Fibroblast of skin of scalp (primary cell): ENCODE results near the gene PHLDA1. TPM values are rescaled to one million over a fixed set of nuclear protein-coding genes. Genes with fewer than 3 reads are reported as not detected.

Experiments
- DNase-seq: peaks from one replicate; pipeline ENCODE4 v3.0.0-alpha.2; 2013
- polyA plus RNA-seq, 2 experiments: library from polyadenylated mRNA; unstranded; fragments of 120-200 nt; gene quantifications; one replicate each; pipeline ENCODE4 v1.2.1, GENCODE V29; 2013; ENCODE audit not compliant: insufficient read length in 2 of 2

Gene PHLDA1
- polyA plus RNA-seq (2013, experiment 1 of 2; ENCODE audit: insufficient read length), result 18.1 TPM
- 19.6 TPM for polyA plus RNA-seq (2013, experiment 2 of 2; ENCODE audit: insufficient read length)

DNA sequence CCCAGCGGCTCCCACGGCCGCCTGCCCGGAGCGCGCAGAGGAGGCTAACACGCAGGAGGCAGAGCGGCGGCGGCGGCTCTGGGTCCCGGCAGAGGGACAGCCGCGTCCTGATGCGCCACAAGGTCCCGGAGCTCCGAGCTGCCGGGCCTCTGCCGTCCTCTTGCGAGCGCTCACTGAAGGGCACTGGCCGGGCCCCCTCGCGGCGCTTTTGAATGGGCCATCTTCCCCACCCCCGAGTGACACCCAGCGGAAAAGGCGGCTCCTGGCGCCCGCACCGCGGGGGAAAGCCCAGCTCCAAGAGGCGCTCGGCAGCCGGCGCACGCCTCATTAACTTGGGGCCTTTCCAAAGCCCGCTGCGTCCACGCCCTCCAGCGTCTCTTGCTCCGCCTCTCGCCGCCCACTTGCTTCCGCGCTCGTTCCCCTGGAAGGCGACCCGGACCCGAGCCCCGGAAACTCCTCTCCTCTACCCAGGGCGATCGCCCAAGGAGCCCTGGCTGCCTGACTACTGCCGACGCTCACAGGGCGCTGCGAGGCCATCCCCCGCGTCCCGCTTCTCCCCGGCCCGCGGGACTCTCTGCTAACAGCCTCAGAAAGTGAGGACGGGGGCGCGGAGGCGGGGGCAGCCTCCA, at the start of gene PHLDA1:
Gene PHLDA1, minus strand, starts transcription at position 363 of the 629 bp plus-strand sequence.
- DNase-seq, result peak; percentile 98

DNA sequence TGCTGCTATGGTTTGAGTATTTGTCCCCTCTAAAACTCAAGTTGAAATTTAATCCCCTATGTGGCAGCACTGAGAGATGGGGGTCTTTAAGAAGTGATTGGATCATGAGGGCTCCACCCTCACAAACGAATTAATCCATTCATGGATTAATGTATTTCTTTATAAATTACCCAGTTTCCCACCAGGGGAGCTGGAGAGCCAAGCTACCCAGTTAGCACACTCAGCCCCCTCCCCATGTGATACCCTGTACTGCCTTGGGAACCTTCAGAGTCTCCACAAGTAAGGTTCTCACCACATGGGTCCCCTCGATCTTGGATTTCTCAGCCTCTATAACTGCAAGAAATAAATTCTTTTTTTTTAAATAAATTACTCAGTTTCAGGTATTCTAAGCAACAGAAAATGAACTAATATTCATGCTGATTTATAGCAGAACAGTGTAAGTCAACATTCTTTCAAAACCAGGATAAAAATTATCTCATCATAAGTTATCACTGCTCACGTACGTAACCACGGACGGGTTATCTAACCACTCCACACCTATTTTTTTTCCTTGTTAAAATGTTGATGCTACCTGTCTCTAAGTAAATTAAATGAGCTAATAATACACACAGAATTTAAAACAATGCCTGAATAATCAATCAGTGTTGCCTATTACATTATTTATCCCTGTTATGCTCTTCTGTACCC, 49.3 kb upstream of the PHLDA1 start:
- no peak for DNase-seq

- no peak for DNase-seq
Observed at GRCh38 chr12:76080017-76080728, 48.6 kb upstream of the PHLDA1 start.

DNA sequence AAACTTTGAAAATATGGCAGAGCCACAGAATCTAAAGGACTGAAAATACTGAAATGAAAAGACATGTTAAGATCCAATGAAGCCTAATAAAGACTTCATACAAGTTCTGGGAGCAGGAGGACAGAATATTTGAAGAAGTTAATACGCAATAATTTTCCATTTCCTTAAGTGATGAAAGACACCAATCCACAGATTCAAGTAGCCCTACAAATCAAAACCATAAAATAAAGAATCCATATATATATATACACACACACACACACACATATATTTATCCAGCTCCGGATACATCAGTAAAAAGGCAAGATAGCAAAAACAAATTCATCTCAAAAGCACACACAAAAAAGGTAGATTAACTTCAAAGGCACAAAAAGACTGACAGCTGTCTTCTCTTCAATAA, 47.2 kb upstream of the PHLDA1 start:
- DNase-seq, result no peak

DNA sequence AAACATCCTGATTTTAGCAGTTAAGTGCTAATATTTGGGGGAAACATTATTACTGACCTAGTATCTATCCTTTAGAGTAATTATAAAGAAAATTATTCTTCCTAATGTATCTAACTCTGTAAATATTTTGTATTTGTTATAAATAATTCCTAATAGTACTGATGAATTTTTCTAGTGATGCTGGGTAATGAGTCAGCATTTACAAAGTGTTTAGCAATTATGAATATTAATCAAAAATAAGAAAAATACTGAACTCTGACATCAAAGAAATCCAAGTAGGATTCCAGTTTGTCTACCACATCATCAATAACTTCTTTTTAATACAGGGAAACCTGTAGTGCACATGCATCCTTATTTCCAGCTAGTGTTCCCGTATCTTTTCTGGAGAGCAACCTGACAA, 43.9 kb upstream of the PHLDA1 start:
- no peak for DNase-seq

GRCh38 chr12:76074701-76075336, 43.2 kb upstream of the PHLDA1 start:
- no peak for DNase-seq

DNA sequence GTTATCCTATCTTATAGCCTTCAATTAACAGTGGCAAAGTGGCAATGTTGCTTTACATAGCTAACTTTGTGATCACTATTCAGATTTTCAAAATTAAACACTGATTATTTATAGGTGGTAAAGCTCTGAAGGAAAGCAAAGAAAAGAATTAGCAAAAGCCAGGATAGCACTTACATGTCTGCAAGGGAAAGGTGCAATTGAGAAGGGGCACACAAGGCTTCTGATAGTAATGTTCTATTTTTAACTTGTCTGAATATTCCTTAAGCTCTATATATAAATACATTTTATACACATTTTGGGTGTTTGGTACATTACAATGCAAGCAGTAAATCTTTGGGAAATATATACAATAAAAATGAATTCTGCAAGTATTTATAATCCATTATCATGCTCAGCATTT, 42.0 kb upstream of the PHLDA1 start:
- no peak for DNase-seq

- no peak for DNase-seq
Observed at GRCh38 chr12:76072568-76072967, 41.0 kb upstream of the PHLDA1 start.

DNA sequence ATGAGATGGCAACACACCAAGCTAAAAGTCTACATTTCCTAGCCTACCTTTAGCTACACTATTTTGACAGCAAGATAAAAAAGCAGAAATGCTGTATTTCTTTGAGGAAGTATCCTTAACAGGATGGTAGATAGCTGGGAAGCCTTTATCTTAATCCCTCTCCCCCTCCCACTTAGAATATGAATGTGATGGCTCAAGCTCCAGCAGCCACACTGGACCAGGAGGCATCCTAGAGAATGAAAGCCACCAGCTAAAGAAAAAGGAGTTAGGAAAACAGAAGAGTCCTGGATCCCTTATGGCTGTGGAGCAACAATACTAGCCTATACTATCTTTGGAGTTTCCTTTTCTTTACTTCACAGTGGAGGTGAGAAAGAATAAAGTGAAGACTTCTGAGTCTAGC, 37.8 kb upstream of the PHLDA1 start:
- DNase-seq, result no peak

- no peak for DNase-seq
Observed at GRCh38 chr12:76065917-76066316, 34.3 kb upstream of the PHLDA1 start.

GRCh38 chr12:76064904-76065303, 33.3 kb upstream of the PHLDA1 start:
- DNase-seq, result no peak

GRCh38 chr12:76060111-76060510, 28.5 kb upstream of the PHLDA1 start:
- DNase-seq, result no peak

GRCh38 chr12:76057326-76057725, 25.8 kb upstream of the PHLDA1 start:
- no peak for DNase-seq

DNA sequence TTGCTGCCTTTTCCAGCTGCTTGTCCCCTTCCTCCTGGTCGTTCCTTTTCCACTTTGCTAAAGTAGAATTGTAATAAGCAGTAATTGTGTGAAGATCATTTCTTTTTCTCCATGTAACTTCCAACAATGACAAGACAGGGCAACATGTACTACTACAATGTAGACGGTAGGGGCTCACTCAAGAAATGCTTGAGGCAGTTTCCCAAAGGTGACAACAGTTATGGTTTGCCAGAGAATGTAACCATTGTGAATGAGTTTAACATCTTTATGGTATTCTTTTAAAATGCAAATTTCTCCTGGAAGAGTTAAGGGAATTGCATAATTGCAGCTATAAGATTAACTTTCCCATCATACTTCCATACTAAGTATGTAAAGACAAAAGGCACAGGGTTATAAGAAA, 23.8 kb upstream of the PHLDA1 start:
- no peak for DNase-seq

- DNase-seq, result no peak
Observed at GRCh38 chr12:76049575-76050251, 18.1 kb upstream of the PHLDA1 start.

GRCh38 chr12:76047742-76048141, 16.2 kb upstream of the PHLDA1 start:
- DNase-seq, result no peak

DNA sequence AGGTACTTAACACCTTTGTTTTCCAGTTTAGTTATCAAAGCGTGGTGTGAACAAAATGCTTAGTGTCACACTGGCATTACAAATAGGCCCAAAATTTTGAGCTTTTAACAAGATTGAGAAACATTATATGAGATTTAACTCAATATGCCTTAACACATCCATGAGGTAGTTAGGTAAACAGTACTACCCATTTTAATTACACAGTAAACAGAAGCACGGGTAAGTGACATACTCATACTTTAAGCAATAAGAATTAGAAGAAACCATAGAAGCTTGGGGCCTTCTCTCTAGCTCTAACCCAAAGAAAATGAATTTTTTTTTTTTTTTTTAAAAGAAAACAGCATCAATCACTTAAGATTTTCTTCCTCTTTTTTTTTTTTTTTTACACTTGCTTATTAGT, 15.5 kb upstream of the PHLDA1 start:
- DNase-seq, result no peak

DNA sequence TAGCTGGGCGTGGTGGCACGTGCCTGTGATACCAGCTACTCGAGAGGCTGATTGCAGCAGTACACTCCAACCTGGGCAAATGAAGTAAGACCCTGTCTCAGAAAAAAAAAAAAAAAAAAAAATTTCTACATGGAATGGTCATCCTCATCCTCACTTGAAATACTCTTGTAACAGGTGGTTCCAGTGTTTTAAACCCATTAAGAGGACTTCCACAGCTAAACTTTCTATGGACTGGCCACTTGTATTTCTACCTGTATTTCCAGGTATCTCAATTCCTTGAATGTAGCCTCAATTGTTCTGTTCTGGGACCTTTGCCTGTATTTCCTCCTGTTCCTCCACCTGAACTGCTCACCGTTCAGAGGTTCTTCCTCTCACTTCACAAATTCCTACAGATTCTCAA, 11.8 kb upstream of the PHLDA1 start:
- DNase-seq, result no peak

DNA sequence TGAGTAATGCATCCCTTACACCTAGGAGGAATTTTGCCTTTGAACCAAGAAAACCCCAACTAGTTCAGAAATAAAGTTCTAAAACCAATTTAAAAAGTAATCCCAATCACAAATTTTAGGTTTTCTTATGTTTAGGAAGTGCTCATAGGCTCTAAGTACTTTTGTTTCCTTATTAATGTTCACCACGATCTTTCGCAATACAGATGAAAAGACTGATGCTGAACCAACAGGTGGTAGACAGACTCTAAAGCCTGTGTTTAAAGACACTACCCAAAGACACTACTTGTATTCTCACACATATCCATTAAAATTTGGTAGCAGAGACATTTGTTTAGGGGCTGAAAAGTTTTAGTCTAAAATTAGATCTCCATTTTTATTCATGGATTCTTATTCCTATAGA, 10.6 kb upstream of the PHLDA1 start:
- no peak for DNase-seq

DNA sequence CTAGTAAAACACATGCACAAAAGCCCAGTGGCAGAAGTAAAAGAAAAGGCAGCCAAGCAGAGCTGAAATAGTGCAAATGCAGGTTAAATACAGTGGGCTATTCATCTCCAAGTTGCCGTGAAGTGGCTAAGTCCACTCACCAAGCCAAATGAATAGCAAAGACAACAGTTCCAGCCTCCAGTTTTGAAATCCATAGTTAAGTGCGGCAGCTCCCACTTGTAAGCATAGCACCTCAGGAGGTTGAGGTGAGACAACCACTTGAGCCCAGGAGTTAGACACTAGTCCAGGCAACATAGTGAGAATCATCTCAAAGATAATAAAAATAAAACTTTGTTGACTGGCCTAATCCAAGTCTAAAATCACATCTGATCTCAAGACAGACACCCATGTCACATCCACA, 9.8 kb upstream of the PHLDA1 start:
- no peak for DNase-seq

DNA sequence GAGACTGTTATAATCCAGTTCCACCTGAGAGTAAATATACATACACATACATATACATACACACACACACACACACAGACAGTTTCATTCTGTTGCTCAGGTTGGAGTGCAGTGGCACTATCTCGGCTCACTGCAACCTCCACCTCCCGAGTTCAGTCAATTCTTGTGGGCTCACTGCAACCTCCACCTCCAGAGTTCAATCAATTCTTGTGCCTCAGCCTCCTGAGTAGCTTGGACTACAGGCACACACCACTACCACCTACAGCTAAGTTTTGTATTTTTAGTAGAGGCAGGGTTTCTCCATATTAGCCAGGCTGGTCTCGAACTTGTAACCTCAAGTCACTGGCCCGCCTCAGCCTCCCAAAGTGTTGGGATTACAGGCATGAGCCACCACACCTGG, 8.9 kb upstream of the PHLDA1 start:
- no peak for DNase-seq

DNA sequence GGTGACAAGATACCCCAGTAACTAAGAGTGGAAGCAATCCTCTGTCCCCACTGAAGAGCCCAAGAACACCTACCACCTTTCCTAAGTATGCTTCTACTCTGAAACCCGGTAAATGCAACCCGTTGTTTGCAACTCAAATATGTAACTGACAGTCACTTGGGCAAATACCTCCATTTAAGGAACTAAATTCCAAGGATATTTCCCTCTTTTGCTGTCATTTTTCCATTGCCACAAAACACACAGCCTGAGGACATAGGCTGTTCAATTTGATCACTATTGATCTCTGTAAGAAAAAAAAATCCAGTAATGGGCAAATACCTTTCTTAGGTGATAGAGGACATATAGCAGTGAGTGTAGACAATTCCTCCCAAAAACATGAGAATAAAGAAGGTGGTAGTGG, 6.6 kb upstream of the PHLDA1 start:
- peak; percentile 18 for DNase-seq
